ENCODE data around the gene RAC2. TPM values are rescaled to one million over a fixed set of nuclear protein-coding genes. Genes with fewer than 3 reads are reported as not detected.

Gene RAC2
- total and polyA plus RNA-seq, 4 donors = 16.7 to 217 (median 55.2) TPM

- Histone ChIP-seq H3K9ac (ENCODE audit: insufficient read depth in 1 of 2, low read length in 2 of 2) (no peak overlapping the region), H3K4me1 (ENCODE audit: control insufficient read depth in 5 of 5, insufficient read depth in 5 of 5, low read length in 5 of 5) (peaks cover 11 to 26% (median 16%) of the 10 kb centered on the region in 5 donors), H3K36me3 (ENCODE audit: control insufficient read depth in 4 of 4, insufficient read depth in 4 of 4, low read length in 4 of 4) (no peaks in the 10 kb centered on the region), H3K27me3 (ENCODE audit: control insufficient read depth in 3 of 3, insufficient read depth in 3 of 3, low read length in 2 of 3) (no peaks in the 10 kb centered on the region), H3K9me3 (ENCODE audit: control insufficient read depth in 4 of 4, insufficient read depth in 3 of 4, low read length in 3 of 4) (no peaks in the 10 kb centered on the region), H3K27ac (ENCODE audit: low read depth in 1 of 2, low read length in 1 of 2) (peak overlapping the region; percentile 7 to 68), H3K4me3 (no peak overlapping the region)
- DNase-seq = no peak
- 57 to 72% methylated on average over 4 of the region's 4 CpGs for WGBS, 2 donors
- ATAC-seq (ENCODE audit: insufficient read depth, low FRiP score) = no peak
- no peak for TF ChIP-seq CTCF (IDR thresholded peaks at IDR 0.05; ENCODE audit: control extremely low read depth, extremely low read depth)
Observed at GRCh38 chr22:37195921-37196320, 48.1 kb downstream of the RAC2 start.

- Histone ChIP-seq H3K36me3 (ENCODE audit: control insufficient read depth in 4 of 4, insufficient read depth in 4 of 4, low read length in 4 of 4) (no peaks in the 10 kb centered on the region), H3K27ac (ENCODE audit: low read depth in 1 of 2, low read length in 1 of 2) (no peak overlapping the region), H3K27me3 (ENCODE audit: control insufficient read depth in 3 of 3, insufficient read depth in 3 of 3, low read length in 2 of 3) (no peaks in the 10 kb centered on the region), H3K4me3 (no peak overlapping the region), H3K9me3 (ENCODE audit: control insufficient read depth in 4 of 4, insufficient read depth in 3 of 4, low read length in 3 of 4) (no peaks in the 10 kb centered on the region), H3K9ac (ENCODE audit: insufficient read depth in 1 of 2, low read length in 2 of 2) (no peak overlapping the region), H3K4me1 (ENCODE audit: control insufficient read depth in 5 of 5, insufficient read depth in 5 of 5, low read length in 5 of 5) (peaks cover 11 to 25% (median 16%) of the 10 kb centered on the region in 5 donors)
- TF ChIP-seq CTCF (IDR thresholded peaks at IDR 0.05; ENCODE audit: control extremely low read depth, extremely low read depth) = no peak
- 93 to 96% methylated on average over 3 of the region's 3 CpGs for WGBS, 2 donors
- DNase-seq (no peak), ATAC-seq (ENCODE audit: insufficient read depth, low FRiP score) (no peak)
Observed at GRCh38 chr22:37194750-37195149, 49.3 kb downstream of the RAC2 start.

GRCh38 chr22:37193629-37194191, 50.4 kb downstream of the RAC2 start:
- Histone ChIP-seq H3K36me3 (ENCODE audit: control insufficient read depth in 4 of 4, insufficient read depth in 4 of 4, low read length in 4 of 4) (no peaks in the 10 kb centered on the region), H3K27ac (ENCODE audit: low read depth in 1 of 2, low read length in 1 of 2) (no peak overlapping the region), H3K27me3 (ENCODE audit: control insufficient read depth in 3 of 3, insufficient read depth in 3 of 3, low read length in 2 of 3) (no peaks in the 10 kb centered on the region), H3K4me1 (ENCODE audit: control insufficient read depth in 5 of 5, insufficient read depth in 5 of 5, low read length in 5 of 5) (peaks cover 14 to 33% (median 19%) of the 10 kb centered on the region in 5 donors), H3K4me3 (no peak overlapping the region), H3K9me3 (ENCODE audit: control insufficient read depth in 4 of 4, insufficient read depth in 3 of 4, low read length in 3 of 4) (no peaks in the 10 kb centered on the region), H3K9ac (ENCODE audit: insufficient read depth in 1 of 2, low read length in 2 of 2) (no peak overlapping the region)
- peak in 2 of 3 donors; percentile 23 to 32 for DNase-seq
- ATAC-seq (ENCODE audit: insufficient read depth, low FRiP score) = no peak
- WGBS, 2 donors = 54 to 55% methylated on average over 10 of the region's 10 CpGs
- TF ChIP-seq CTCF (IDR thresholded peaks at IDR 0.05; ENCODE audit: control extremely low read depth, extremely low read depth) = no peak

GRCh38 chr22:37192741-37193140, 51.3 kb downstream of the RAC2 start:
- 95 to 96% methylated on average over 1 of the region's 1 CpG for WGBS, 2 donors
- H3K27ac ChIP-seq (ENCODE audit: low read depth in 1 of 2, low read length in 1 of 2) = no peak overlapping the region

More at GRCh38 chr22:37192741-37193140, 51.3 kb downstream of the RAC2 start:
- H3K36me3 ChIP-seq (ENCODE audit: control insufficient read depth in 4 of 4, insufficient read depth in 4 of 4, low read length in 4 of 4) = no peaks in the 10 kb centered on the region
- H3K9ac ChIP-seq (ENCODE audit: insufficient read depth in 1 of 2, low read length in 2 of 2) = no peak overlapping the region
- no peak for DNase-seq
- ATAC-seq (ENCODE audit: insufficient read depth, low FRiP score) = no peak
- peaks cover 12 to 36% (median 20%) of the 10 kb centered on the region in 5 donors for H3K4me1 ChIP-seq (ENCODE audit: control insufficient read depth in 5 of 5, insufficient read depth in 5 of 5, low read length in 5 of 5)
- TF ChIP-seq CTCF (IDR thresholded peaks at IDR 0.05; ENCODE audit: control extremely low read depth, extremely low read depth) = no peak
- no peak overlapping the region for H3K4me3 ChIP-seq
- H3K9me3 ChIP-seq (ENCODE audit: control insufficient read depth in 4 of 4, insufficient read depth in 3 of 4, low read length in 3 of 4) = no peaks in the 10 kb centered on the region
- H3K27me3 ChIP-seq (ENCODE audit: control insufficient read depth in 3 of 3, insufficient read depth in 3 of 3, low read length in 2 of 3) = no peaks in the 10 kb centered on the region

Data from lung (tissue), 12 donors.